OCI-LY1 (cell line): Measurements from ENCODE around the gene WWOX.

Experiments
- H2AFZ ChIP-seq: fragments of 200-600 bp; sonication (generic), shearing (Covaris generic); 2 replicates; pipeline ENCODE4 v1.6.0; 2014; ENCODE audit warnings: antibody characterized with exemption, mild to moderate bottlenecking, low read length
- H3F3A ChIP-seq: fragments of 200-600 bp; sonication (generic), shearing (Covaris generic); 2 replicates; pipeline ENCODE4 v1.6.0; 2014; ENCODE audit warnings: mild to moderate bottlenecking, antibody characterized with exemption, low read length, moderate library complexity; ENCODE audit not compliant: insufficient read depth
- H3K27ac ChIP-seq: fragments of 200-600 bp; sonication (generic); 2 replicates; pipeline ENCODE4 v1.5.1; 2014; ENCODE audit warnings: low read length, mixed run types, mild to moderate bottlenecking, low read depth; ENCODE audit not compliant: poor library complexity, severe bottlenecking
- H3K27me3 ChIP-seq: fragments of 200-600 bp; sonication (generic); 2 replicates; pipeline ENCODE4 v1.6.0; 2014; ENCODE audit warnings: antibody characterized with exemption, mild to moderate bottlenecking, low read length, moderate library complexity; ENCODE audit not compliant: insufficient read depth
- H3K36me3 ChIP-seq: fragments of 200-600 bp; sonication (generic); 2 replicates; pipeline ENCODE4 v1.6.1; 2014; ENCODE audit warnings: mild to moderate bottlenecking, antibody characterized with exemption, low read length, moderate library complexity, mixed read lengths; ENCODE audit not compliant: insufficient read depth
- H3K4me1 ChIP-seq: fragments of 200-600 bp; sonication (generic); 2 replicates; pipeline ENCODE4 v1.5.1; 2014; ENCODE audit warnings: mild to moderate bottlenecking, low read length, moderate library complexity; ENCODE audit not compliant: insufficient read depth, severe bottlenecking
- H3K4me2 ChIP-seq: fragments of 200-600 bp; sonication (generic), shearing (Covaris generic); 2 replicates; pipeline ENCODE4 v1.6.1; 2014; ENCODE audit warnings: low read length
- H3K4me3 ChIP-seq: fragments of 200-600 bp; sonication (generic); 2 replicates; pipeline ENCODE4 v1.5.1; 2014; ENCODE audit warnings: low read length, low read depth, mild to moderate bottlenecking, mixed read lengths; ENCODE audit not compliant: poor library complexity, severe bottlenecking
- H3K79me2 ChIP-seq: fragments of 200-600 bp; shearing (Covaris generic); 2 replicates; pipeline ENCODE4 v1.6.1; 2016; ENCODE audit warnings: mixed run types, low read length, mixed read lengths; ENCODE audit not compliant: insufficient read depth
- H3K9ac ChIP-seq: fragments of 200-600 bp; sonication (generic), shearing (Covaris generic); 2 replicates; pipeline ENCODE4 v1.6.1; 2014; ENCODE audit warnings: mild to moderate bottlenecking, low read length, mixed read lengths
- H3K9me2 ChIP-seq: fragments of 200-600 bp; sonication (generic), shearing (Covaris generic); 2 replicates; pipeline ENCODE4 v1.6.1; 2014; ENCODE audit warnings: low read depth, mild to moderate bottlenecking, low read length, mixed read lengths
- H3K9me3 ChIP-seq: fragments of 200-600 bp; shearing (Covaris generic); 2 replicates; pipeline ENCODE4 v1.6.1; 2014; ENCODE audit warnings: low read length, mixed read lengths
- H4K20me1 ChIP-seq: fragments of 200-600 bp; sonication (generic), shearing (Covaris generic); 2 replicates; pipeline ENCODE4 v1.6.0; 2016; ENCODE audit warnings: mild to moderate bottlenecking, low read length; ENCODE audit not compliant: insufficient read depth
- EZH2 ChIP-seq: fragments of 200-600 bp; sonication (generic), shearing (Covaris generic); IDR thresholded peaks from 2 replicates; pipeline ENCODE4 v1.8.0; 2017; ENCODE audit warnings: borderline replicate concordance, mixed run types, mild to moderate bottlenecking, antibody characterized with exemption, low read length, moderate library complexity, mixed read lengths
- TF ChIP-seq, protein P1 (sequence below): fragments of 200-600 bp; sonication (generic), shearing (Covaris generic); IDR thresholded peaks from 2 replicates; pipeline ENCODE4 v1.5.1; 2017; ENCODE audit warnings: mild to moderate bottlenecking, antibody characterized with exemption, low read length, moderate library complexity, mixed read lengths

Gene WWOX

DNA sequence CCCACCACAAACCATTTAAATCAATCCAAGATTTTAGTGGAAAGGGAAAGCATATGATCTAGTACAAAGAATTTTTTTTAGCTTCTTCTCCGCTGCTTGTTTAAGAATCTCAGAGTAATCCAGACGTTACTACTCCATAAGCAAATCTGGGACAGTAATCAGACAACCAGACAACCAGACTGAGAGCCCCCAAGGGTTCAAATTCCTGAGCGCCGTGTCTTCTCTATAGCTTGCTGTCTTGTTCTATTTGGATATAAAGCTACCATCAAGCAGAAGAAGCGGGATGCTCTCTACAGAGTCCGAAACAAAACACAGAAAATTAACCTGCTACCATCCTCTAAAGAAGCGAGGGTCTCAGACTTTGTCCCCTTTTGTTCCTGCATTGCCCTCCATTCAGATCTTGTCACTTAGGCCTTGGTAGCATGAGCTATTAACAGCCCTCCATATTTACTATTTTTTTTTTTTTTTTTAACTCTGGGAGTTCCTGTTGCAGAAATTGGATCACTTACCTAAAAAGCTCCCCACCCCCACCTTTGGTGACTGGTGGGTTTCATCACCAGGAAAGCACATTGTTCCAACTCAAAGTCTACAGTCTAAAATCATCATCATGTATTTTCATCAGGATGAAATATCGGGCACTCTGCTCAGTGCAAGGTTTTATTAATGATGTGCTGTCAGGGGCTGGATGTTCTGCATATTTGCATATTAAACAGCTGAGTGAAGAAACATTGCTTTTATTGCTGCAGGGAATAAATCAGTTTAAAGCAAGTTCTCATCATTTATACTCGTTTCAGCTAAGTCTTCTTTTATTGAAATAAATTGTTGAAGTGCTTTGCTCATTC, 576.7 kb downstream of the WWOX start:
- Histone ChIP-seq H3K9me3 (no peaks in the 10 kb centered on the region), H4K20me1 (no peaks in the 10 kb centered on the region), H3K36me3 (no peaks in the 10 kb centered on the region), H2AFZ (no peak overlapping the region), H3K4me2 (no peak overlapping the region), H3K4me1 (no peaks in the 10 kb centered on the region), H3K79me2 (no peaks in the 10 kb centered on the region), H3F3A (no peaks in the 10 kb centered on the region), H3K27me3 (no peaks in the 10 kb centered on the region), H3K9ac (no peak overlapping the region), H3K4me3 (no peak overlapping the region), H3K27ac (no peak overlapping the region), H3K9me2 (no peaks in the 10 kb centered on the region)
- TF ChIP-seq, protein P1, sequence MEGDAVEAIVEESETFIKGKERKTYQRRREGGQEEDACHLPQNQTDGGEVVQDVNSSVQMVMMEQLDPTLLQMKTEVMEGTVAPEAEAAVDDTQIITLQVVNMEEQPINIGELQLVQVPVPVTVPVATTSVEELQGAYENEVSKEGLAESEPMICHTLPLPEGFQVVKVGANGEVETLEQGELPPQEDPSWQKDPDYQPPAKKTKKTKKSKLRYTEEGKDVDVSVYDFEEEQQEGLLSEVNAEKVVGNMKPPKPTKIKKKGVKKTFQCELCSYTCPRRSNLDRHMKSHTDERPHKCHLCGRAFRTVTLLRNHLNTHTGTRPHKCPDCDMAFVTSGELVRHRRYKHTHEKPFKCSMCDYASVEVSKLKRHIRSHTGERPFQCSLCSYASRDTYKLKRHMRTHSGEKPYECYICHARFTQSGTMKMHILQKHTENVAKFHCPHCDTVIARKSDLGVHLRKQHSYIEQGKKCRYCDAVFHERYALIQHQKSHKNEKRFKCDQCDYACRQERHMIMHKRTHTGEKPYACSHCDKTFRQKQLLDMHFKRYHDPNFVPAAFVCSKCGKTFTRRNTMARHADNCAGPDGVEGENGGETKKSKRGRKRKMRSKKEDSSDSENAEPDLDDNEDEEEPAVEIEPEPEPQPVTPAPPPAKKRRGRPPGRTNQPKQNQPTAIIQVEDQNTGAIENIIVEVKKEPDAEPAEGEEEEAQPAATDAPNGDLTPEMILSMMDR: no peak
- no peak for TF ChIP-seq EZH2

DNA sequence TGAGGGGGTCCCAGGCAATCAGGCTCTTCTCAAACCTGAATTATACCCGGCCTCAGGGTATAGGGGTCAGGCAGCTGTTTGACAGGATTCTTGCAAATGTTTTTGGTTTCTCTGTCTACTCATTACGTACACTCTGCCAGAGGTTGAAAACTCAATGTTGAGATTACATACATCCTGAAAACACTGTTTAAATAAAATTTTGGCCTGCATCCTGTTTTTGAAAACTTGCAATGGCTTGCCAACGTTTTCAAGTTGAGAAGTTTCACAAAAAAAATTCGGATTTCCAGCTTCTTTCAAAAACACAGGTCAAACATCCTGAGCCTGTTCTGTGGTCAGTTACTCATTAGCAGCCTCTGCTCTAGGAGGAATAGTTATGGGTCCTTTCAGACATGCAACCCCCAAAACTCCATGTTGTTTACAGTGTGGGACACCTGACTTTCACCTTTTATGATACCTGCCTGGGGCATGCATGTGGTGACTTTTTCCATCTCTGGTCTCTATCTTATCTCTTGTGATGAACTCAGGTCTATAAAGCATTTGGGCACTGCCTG, 577.8 kb downstream of the WWOX start:
- no peak overlapping the region for H3K4me3 ChIP-seq
- H3K36me3 ChIP-seq: no peaks in the 10 kb centered on the region
- no peaks in the 10 kb centered on the region for H3K9me3 ChIP-seq
- no peaks in the 10 kb centered on the region for H3F3A ChIP-seq
- H3K4me2 ChIP-seq: no peak overlapping the region
- H2AFZ ChIP-seq: no peak overlapping the region
- H3K27me3 ChIP-seq: no peaks in the 10 kb centered on the region
- H3K9ac ChIP-seq: no peak overlapping the region
- no peaks in the 10 kb centered on the region for H3K79me2 ChIP-seq
- H3K27ac ChIP-seq: no peak overlapping the region
- no peaks in the 10 kb centered on the region for H3K9me2 ChIP-seq
- no peaks in the 10 kb centered on the region for H3K4me1 ChIP-seq
- TF ChIP-seq, protein P1: no peak
- no peak for TF ChIP-seq EZH2
- H4K20me1 ChIP-seq: no peaks in the 10 kb centered on the region

DNA sequence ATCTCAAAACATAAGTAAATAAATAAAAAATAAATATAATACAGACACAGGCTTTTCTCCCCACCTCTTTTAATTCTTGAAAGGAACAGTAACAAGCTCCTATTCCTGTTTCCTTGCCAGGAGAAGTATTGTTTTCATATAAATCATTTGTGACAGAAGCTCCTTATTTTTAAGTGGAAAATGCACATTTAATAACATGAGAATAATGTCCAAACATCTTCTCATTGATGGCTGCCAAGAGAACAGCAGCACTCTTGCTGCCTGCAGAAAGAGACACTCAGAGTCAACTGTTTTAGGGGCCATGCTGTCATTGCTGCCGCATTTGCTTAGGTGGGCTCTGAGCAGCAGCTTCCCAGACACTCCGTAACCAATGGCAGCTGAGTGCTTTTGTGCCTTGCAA, 580.1 kb downstream of the WWOX start:
- H2AFZ ChIP-seq: no peak overlapping the region
- no peaks in the 10 kb centered on the region for H3K79me2 ChIP-seq
- TF ChIP-seq, protein P1: no peak
- TF ChIP-seq EZH2: no peak
- no peak overlapping the region for H3K4me3 ChIP-seq
- no peaks in the 10 kb centered on the region for H3K9me2 ChIP-seq
- no peaks in the 10 kb centered on the region for H3K4me1 ChIP-seq
- no peaks in the 10 kb centered on the region for H4K20me1 ChIP-seq
- H3K27ac ChIP-seq: no peak overlapping the region
- H3K9me3 ChIP-seq: no peaks in the 10 kb centered on the region
- H3K4me2 ChIP-seq: no peak overlapping the region
- no peaks in the 10 kb centered on the region for H3F3A ChIP-seq
- no peak overlapping the region for H3K9ac ChIP-seq
- H3K36me3 ChIP-seq: no peaks in the 10 kb centered on the region
- H3K27me3 ChIP-seq: no peaks in the 10 kb centered on the region
